NK-92 treated with Interleukin-12 subunit alpha and Interleukin-12 subunit beta, amount 100 ng/mL, for 24 hours (cell line): ENCODE measurements around the gene NAV1.
"Not testable (repeated sequence)": the region's sequence is repeated elsewhere in the genome, so short reads cannot be mapped to it uniquely, and the experiment has no call there.

ENCODE experiments used
- DNase-seq: peaks from one replicate; lab custom pipeline; 2025; lab: John Stamatoyannopoulos, UW

The NAV1 gene

GRCh38 chr1:201520046-201520575 is 18.8 kb upstream of the NAV1 start:
- DNase-seq: not testable (repeated sequence)

DNA sequence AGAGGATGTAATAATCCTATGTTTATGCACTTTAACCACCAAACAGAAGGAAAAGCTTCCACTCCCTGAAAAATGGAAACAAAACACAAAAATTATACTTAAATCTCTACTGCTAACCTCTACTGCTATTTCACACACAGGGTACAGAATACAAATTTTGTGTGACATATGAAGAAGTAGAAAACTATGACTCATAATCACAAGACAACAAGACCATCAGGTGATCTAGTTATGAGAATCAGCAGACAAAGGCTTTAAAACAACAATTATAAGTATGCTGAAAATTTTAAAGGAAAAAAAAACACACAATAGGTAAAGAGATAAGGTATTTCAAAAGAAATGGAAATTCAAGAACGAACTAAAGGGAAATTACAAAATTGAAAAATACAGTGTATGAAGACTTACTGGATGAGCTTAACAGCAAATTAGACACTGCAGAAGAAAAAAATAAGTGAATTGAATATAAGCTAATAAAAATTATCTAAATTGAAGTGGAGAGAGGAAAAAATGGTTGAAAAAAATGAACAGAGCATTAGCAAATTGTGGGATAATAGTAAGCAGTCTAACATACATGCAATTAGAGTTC is 13.6 kb upstream of the NAV1 start:
- no peak for DNase-seq

GRCh38 chr1:201527879-201528278 is 11.0 kb upstream of the NAV1 start:
- DNase-seq: no peak

DNA sequence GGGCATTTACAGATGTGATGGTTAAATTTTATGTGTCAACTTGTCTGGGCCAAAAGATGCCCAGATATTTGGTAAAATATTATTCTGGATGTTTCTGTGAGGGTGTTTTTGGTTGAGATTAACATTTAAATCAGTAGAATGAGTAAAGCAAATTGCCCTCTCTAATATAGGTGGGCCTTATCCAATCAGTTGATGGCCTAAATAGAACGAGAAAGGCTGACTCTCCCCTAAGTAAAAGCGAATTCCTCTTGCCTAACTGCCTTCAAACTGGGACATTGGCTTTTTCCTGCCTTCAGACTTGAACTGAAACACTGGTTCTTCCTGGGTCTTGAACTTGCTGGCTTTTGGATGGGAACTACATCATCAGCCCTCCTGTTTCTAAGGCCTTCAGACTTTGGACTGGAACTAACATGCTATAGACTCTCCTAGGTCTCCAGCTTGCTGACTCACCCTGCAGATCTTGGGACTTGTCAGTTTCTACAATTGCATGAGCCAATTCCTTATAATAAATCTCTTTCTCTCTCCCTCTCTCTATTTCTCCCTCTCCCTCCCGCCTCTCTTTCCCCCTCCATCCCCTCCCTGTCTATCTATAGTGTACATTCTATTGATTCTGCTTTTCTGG is 10.2 kb upstream of the NAV1 start:
- no peak for DNase-seq

DNA sequence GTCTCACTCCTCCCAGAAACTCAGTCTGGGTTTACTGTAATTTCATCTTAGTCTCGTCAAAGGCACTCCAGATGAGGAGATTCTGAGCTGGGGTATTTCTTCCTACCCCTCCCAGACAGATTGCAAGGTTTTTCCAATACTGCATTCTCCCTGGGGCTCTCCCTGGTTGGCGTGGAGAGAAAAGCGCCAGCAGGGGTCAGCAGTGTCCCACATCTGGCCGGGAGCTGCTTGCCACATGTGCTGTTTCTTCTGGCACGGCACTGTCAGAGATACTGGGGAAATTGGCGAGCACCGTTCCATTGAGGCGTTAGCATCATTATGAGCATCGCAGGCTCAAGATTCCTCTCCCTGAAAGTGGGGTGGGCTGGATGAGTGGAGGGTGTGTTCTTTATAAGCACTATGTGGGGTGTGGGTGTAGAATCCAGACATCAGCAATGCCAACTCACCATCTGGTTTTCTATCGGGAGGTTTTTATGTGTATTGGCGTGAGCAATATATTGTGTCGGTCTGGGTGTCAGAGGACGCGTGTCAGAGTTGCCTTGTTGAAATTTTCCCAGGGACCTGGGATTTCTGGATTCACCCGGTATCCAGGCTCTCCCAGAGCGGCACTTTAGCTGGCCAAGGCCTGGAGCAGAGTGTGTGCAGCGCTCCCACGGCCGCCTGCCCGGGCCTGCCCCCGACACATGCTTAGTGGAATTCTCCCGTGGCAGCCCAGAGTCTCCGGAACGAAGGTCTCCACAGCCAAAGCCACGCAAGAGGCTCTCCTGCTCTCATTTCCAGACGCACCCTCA is 8.0 kb upstream of the NAV1 start:
- DNase-seq: no peak

DNA sequence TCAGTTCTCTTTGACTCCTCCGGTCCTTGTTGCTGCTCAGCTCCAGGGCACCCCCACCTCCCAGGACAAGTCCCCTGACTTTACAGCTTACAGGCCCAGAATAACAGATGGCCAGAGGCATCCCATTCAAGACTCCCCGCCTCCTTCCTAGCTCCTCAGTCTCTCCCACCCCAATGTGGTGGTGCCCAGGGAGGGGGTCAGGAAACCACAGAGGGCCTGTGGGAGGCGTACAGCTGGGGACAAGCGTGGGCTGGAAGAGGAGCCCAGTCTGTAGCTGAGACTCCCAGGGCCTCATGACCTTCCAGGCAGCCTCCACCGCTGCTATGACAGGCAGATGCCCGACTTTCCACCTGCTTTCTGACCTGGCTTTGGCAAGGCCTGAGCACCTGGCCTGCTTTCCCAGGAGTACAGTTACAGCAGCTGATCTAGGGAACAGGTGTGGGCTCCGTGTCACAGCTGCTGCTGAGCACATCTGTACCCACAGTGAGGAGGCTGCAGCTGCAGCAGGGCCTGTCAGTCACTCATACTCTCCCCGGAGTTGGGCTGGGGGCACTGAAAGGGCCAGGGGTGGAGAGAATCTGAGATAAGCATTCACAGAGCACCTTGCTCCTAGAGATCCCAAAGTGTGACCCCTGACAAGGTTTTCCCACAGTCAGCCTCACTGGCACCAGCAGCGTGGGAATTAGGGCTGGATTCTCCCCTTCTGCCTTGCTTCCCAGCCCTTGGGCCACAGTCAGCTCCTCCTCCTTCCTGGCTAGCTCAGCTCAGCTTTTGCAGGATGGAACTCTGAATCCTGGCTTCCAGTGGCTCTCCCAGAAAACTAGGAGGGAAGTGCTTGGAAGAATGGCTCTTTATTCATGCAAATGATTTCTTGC is 7.1 kb upstream of the NAV1 start:
- no peak for DNase-seq

GRCh38 chr1:201533836-201534235 is 5.1 kb upstream of the NAV1 start:
- DNase-seq: no peak

- DNase-seq: no peak
Observed at GRCh38 chr1:201535046-201535918, 3.6 kb upstream of the NAV1 start.

DNA sequence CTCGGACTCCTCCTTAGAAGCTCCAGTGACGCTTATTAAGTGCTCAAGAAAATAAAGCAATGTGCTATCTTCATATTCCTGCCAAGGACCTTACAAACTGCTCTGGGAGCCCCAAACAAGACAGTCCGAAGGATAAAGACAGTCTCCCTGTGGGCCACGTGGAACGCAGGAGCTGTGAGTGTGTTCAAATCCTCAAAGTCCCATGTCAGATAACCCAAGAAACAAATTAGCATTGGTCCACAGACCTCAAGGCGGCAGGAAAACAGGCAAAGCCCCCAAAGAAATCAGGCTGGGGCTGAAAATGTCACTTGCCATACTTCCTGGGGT is 3.0 kb upstream of the NAV1 start:
- no peak for DNase-seq

GRCh38 chr1:201536558-201536957 is 2.4 kb upstream of the NAV1 start:
- no peak for DNase-seq

GRCh38 chr1:201537028-201537427 is 1.9 kb upstream of the NAV1 start:
- DNase-seq: no peak

GRCh38 chr1:201537467-201537866 is 1.5 kb upstream of the NAV1 start:
- DNase-seq: no peak

- DNase-seq: no peak
Observed at GRCh38 chr1:201537891-201538611, 876 bp upstream of the NAV1 start.

DNA sequence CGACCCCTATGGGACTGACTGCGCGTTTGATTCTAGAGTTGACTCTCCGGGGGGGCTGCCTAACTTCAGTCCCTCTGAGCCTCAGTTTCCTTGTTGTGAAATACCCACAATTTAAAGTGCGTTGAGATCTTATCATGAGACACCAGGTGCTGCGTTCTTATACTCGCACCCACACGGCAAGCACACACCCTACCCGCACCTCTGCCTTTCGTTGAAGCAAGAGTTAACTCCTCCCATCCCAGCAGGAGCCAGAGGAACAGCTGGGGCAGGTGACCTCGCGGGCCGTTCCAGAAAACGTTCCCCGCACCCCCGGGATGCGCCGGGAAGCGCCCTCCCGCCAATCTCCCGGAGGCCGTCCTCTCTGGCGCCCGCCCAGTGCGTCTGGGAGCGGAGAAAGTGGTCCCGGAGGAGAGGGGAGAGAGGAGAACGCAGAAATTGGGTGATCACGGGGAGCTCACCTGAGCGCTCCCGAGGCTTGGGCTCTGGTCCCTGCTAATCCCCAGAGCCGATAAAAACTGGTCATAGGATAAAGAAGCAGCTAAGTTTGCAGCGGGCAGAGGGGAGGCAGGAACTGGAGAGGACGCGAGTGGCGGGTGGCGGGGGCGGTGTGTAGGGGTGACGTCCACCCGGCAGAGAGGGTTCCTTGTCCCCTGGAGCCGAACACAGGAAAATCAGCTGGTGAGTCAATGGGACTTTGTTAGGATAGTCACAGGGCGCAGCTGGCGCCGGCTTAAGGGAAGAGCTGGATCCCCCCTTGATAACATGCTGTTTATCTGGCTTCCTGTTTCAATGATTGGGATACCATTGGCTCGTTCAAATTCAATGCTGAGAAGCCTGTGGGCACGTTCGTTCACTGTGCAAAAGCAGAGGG is 869 bp downstream of the NAV1 start:
- DNase-seq: no peak

DNA sequence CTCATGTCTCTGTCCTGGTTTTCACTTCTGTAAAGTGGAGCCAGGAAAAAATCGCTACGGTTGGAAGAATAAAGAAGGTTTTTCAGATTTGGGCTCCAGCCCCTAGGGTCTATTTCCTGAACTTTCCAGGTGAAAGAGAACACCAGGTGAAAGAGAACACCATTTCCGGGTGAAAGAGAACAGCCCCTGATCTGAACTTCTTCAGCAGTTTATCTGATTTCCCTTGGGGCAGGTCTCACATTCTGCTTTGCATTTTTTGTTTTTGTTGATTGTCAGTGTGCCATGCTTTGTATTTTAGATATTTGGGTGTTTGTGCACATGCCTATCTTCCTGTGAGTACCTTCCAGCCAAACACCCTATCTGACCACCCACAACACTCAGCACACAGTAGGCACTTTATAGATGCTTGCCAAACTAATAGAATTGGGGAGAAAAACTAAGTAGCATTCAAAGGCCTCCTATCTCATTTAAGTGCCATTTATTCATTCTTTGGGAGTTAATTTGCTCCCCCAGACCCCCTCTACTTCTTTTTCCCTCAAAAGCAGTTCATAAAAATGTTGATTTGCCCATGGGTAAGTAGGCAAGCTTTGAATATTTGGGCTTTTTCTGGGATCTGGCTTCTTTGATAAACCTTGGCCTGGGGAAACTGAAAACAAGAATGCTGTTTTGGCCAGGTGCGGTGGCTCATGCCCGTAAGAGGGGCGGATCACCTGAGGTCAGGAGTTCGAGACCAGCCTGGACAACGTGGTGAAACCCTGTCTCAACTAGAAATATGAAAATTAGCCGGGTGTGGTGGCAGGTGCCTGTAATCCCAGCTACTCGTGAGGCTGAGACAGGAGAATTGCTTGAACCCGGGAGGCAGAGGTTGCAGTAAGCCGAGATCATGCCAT is 2.2 kb downstream of the NAV1 start:
- no peak for DNase-seq

DNA sequence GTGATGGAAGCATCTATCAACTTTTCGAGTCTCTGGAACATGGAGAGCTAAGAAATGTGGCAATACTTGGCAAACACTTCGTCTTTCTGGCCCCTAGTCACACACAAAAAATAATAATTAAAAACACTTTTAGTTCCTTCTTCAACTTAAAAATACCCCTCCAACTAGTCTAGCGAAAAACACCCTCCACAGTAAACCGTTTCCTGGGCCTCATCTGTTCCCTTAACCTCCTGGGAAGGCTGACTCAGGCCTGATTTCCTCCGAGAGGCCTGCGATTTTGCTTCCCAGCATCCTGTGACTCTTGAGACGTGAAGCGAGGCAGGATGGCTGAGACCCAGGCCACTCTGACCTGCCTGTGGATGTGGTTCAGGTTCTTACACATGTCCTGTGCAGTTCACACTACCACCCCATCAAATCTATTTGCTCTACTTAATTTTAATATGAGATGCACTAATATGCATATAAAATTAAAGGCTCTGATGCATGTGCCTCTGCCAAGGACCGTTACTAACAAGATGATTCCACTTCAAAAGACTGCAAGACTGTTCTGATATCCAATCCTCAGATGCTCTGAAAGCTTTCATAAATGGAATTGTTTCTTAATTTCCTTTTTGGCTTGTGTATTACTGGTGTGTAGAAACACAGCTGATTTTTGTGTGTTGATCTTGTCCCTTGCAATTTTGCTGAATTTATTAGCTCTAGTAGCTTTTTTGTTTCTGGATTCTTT is 3.5 kb downstream of the NAV1 start:
- DNase-seq: no peak

DNA sequence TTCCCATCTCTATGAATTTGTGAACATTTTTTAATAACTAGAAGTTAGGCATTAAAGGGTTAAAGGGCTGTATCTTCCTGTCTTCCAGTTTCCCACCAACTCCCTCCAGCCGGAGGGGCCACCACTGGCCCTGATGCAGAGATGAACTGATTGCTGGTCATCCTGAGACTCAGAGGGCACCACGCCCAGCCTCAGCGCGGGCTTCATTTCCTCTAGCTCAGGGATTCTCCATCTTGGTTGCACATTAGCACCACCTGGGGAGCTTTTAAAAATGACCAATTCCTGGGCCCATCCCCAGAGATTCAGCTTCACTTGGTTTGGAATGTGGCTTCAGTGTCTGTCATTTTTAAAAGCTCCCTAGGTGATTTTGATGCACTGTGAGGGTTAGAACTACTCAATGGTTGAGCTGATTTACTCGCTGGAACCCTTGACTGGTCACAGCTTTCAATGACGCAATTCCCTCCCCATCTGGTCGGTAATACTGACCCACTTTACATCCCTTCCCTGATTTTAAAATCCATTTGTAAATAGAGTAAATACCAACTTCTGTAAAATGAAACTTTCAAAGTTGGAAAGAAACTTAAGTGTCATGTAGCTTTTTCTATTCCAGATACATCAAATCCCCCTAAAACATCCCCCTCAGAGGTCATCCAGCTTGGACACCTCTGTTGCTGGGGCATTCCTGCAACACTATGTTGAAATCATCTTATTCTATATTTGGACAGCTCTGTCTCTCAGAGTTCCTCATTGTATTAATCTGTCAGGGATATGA is 5.1 kb downstream of the NAV1 start:
- DNase-seq: no peak
